PFSK-1 (cell line): ENCODE measurements around the gene FMN1.

Experiments used
- POLR2AphosphoS5 ChIP-seq: IDR thresholded peaks from 2 replicates; pipeline ENCODE4 v1.6.1; 2012; ENCODE audit warnings: low read depth, mild to moderate bottlenecking, control low read depth, low read length, moderate library complexity
- REST ChIP-seq, 2 experiments: IDR thresholded peaks; 2 replicates each; pipeline versions ENCODE4 v1.6.1 to v1.8.0; 2011 to 2012; ENCODE audit warnings: low read depth in 2 of 2, low read length in 2 of 2, control low read depth in 1 of 2, inconsistent platforms in 1 of 2, mild to moderate bottlenecking in 1 of 2, moderate library complexity in 1 of 2; ENCODE audit not compliant: insufficient read depth in 1 of 2
- TAF1 ChIP-seq: IDR thresholded peaks from 2 replicates; pipeline ENCODE4 v1.6.1; 2012; ENCODE audit warnings: low read length, control low read depth, borderline replicate concordance; ENCODE audit not compliant: insufficient read depth

- TF ChIP-seq POLR2AphosphoS5 (no peak), REST (IDR thresholded peaks at IDR 0.05; ENCODE audit: insufficient read depth in 1 of 2, low read depth in 2 of 2, low read length in 2 of 2) (no peak), TAF1 (no peak)
Observed at GRCh38 chr15:32716216-32716914, 478.1 kb downstream of the FMN1 start.
